WTC11 (cell line): Measurements from ENCODE around the gene JAML. TPM values are rescaled to one million over a fixed set of nuclear protein-coding genes. Genes with fewer than 3 reads are reported as not detected.

Experiments
- ATAC-seq: fragments of 200-7000 bp; cut with Tn5 transposase; 2 replicates; pipeline ENCODE4 v1.10.0; 2021; ENCODE audit warnings: mild to moderate bottlenecking, moderate library complexity
- CTCF ChIA-PET: fragments of 300-600 bp; sonication (Branson Sonifier 250); formaldehyde crosslinking; loops from one replicate; lab custom pipeline; 2021; ENCODE audit warnings: antibody characterized with exemption; lab: Charles Lee
- POLR2A ChIA-PET: fragments of 350-600 bp; sonication (Branson Sonifier 250); formaldehyde crosslinking; loops from one replicate; lab custom pipeline; 2021; ENCODE audit warnings: antibody characterized with exemption; lab: Charles Lee
- DNase-seq: peaks from one replicate; pipeline ENCODE4 v3.0.0; 2021; ENCODE audit warnings: low spot score
- H3K27ac Mint-ChIP-seq: 2 replicates; pipeline ENCODE4 v1.8.0; 2021; ENCODE audit warnings: mixed read lengths
- H3K27me3 Mint-ChIP-seq: 2 replicates; pipeline ENCODE4 v1.8.0; 2021; ENCODE audit warnings: low read depth, mild to moderate bottlenecking, moderate library complexity, mixed read lengths
- H3K36me3 Mint-ChIP-seq: 2 replicates; pipeline ENCODE4 v1.8.0; 2021; ENCODE audit warnings: mixed read lengths
- H3K4me1 Mint-ChIP-seq: 2 replicates; pipeline ENCODE4 v1.8.0; 2022; ENCODE audit warnings: mixed read lengths
- H3K4me3 Mint-ChIP-seq: 2 replicates; pipeline ENCODE4 v1.8.0; 2021; ENCODE audit warnings: mild to moderate bottlenecking, moderate library complexity, mixed read lengths
- H3K9me3 Mint-ChIP-seq: 2 replicates; pipeline ENCODE4 v1.8.0; 2021; ENCODE audit warnings: mixed read lengths
- CREM ChIP-seq: sonication (generic); formaldehyde crosslinking; IDR thresholded peaks from 2 replicates; pipeline ENCODE4 v1.8.1; 2022; ENCODE audit warnings: mild to moderate bottlenecking, missing genetic modification reagents, moderate library complexity
- EMX1 ChIP-seq: fragments of 250-450 bp; sonication (Bioruptor Pico); IDR thresholded peaks from 2 replicates; pipeline ENCODE4 v1.8.0; 2021; ENCODE audit warnings: mild to moderate bottlenecking
- GABPB1 ChIP-seq: sonication (generic); formaldehyde crosslinking; IDR thresholded peaks from 2 replicates; pipeline ENCODE4 v1.8.1; 2023; ENCODE audit warnings: mild to moderate bottlenecking, missing genetic modification reagents
- GRHL2 ChIP-seq: fragments of 250-450 bp; sonication (Bioruptor Pico); IDR thresholded peaks from 2 replicates; pipeline ENCODE4 v1.8.0; 2022; ENCODE audit warnings: mild to moderate bottlenecking, moderate library complexity; ENCODE audit not compliant: insufficient replicate concordance, severe bottlenecking
- GTF2I ChIP-seq: fragments of 250-450 bp; sonication (Bioruptor Pico); conservative IDR thresholded peaks from 2 replicates; pipeline ENCODE4 v1.4.0; 2021; ENCODE audit warnings: mild to moderate bottlenecking
- HMGA2 ChIP-seq: fragments of 250-450 bp; sonication (Bioruptor Pico); IDR thresholded peaks from 2 replicates; pipeline ENCODE4 v1.4.0; 2021; ENCODE audit warnings: mild to moderate bottlenecking, moderate library complexity
- MYBL2 ChIP-seq: sonication (generic); formaldehyde crosslinking; IDR thresholded peaks from 2 replicates; pipeline ENCODE4 v1.8.1; 2023; ENCODE audit warnings: mild to moderate bottlenecking, moderate library complexity, missing genetic modification reagents
- NR1H2 ChIP-seq: sonication (generic); formaldehyde crosslinking; IDR thresholded peaks from 2 replicates; pipeline ENCODE4 v1.9.0; 2021; ENCODE audit warnings: mild to moderate bottlenecking, moderate library complexity, missing genetic modification reagents
- OVOL2 ChIP-seq: fragments of 250-450 bp; sonication (Bioruptor Pico); IDR thresholded peaks from 2 replicates; pipeline ENCODE4 v1.9.0; 2021; ENCODE audit warnings: mild to moderate bottlenecking, borderline replicate concordance
- PRRX2 ChIP-seq: fragments of 250-450 bp; sonication (Bioruptor Pico); IDR thresholded peaks from 2 replicates; pipeline ENCODE4 v1.8.0; 2021; ENCODE audit warnings: mild to moderate bottlenecking
- SMAD3 ChIP-seq: sonication (generic); formaldehyde crosslinking; IDR thresholded peaks from 2 replicates; pipeline ENCODE4 v1.8.0; 2022; ENCODE audit warnings: missing genetic modification reagents, mild to moderate bottlenecking, borderline replicate concordance
- ZNF396 ChIP-seq: fragments of 250-450 bp; sonication (Bioruptor Pico); IDR thresholded peaks from 2 replicates; pipeline ENCODE4 v1.8.0; 2021; ENCODE audit warnings: mild to moderate bottlenecking, moderate library complexity, borderline replicate concordance
- total RNA-seq: library from RNA; stranded (reverse); gene quantifications from 3 replicates; pipeline ENCODE4 v1.2.3, GENCODE V29; 2021
- TF ChIP-seq, protein P1 (sequence below): sonication (generic); formaldehyde crosslinking; IDR thresholded peaks from 2 replicates; pipeline ENCODE4 v1.8.0; 2022; ENCODE audit warnings: missing genetic modification reagents
- TF ChIP-seq, protein P2 (sequence below): fragments of 250-450 bp; sonication (Bioruptor Pico); IDR thresholded peaks from 2 replicates; pipeline ENCODE4 v1.9.0; 2021; ENCODE audit warnings: mild to moderate bottlenecking, borderline replicate concordance
- TF ChIP-seq, protein P3 (sequence below): sonication (generic); formaldehyde crosslinking; IDR thresholded peaks from 2 replicates; pipeline ENCODE4 v1.8.1; 2022; ENCODE audit warnings: mild to moderate bottlenecking, moderate library complexity, missing genetic modification reagents
- TF ChIP-seq, protein P4 (sequence below): sonication (generic); formaldehyde crosslinking; IDR thresholded peaks from 2 replicates; pipeline ENCODE4 v1.8.1; 2022; ENCODE audit warnings: missing genetic modification reagents, borderline replicate concordance
- TF ChIP-seq, protein P5 (sequence below): sonication (generic); formaldehyde crosslinking; IDR thresholded peaks from 2 replicates; pipeline ENCODE4 v1.8.0; 2022; ENCODE audit warnings: mild to moderate bottlenecking, missing genetic modification reagents
- TF ChIP-seq, protein P6 (sequence below): sonication (generic); formaldehyde crosslinking; IDR thresholded peaks from 2 replicates; pipeline ENCODE4 v1.8.1; 2023; ENCODE audit warnings: mild to moderate bottlenecking, moderate library complexity, missing genetic modification reagents
- TF ChIP-seq, protein P7 (sequence below): sonication (generic); formaldehyde crosslinking; IDR thresholded peaks from 2 replicates; pipeline ENCODE4 v1.8.1; 2023; ENCODE audit warnings: mild to moderate bottlenecking, missing genetic modification reagents
- TF ChIP-seq, protein P8 (sequence below): sonication (generic); formaldehyde crosslinking; IDR thresholded peaks from 2 replicates; pipeline ENCODE4 v1.8.1; 2022; ENCODE audit warnings: low read depth, mild to moderate bottlenecking, moderate library complexity, missing genetic modification reagents, borderline replicate concordance

The JAML gene
- total RNA-seq, 1 experiment from 2014 or later: 0.24 TPM

DNA sequence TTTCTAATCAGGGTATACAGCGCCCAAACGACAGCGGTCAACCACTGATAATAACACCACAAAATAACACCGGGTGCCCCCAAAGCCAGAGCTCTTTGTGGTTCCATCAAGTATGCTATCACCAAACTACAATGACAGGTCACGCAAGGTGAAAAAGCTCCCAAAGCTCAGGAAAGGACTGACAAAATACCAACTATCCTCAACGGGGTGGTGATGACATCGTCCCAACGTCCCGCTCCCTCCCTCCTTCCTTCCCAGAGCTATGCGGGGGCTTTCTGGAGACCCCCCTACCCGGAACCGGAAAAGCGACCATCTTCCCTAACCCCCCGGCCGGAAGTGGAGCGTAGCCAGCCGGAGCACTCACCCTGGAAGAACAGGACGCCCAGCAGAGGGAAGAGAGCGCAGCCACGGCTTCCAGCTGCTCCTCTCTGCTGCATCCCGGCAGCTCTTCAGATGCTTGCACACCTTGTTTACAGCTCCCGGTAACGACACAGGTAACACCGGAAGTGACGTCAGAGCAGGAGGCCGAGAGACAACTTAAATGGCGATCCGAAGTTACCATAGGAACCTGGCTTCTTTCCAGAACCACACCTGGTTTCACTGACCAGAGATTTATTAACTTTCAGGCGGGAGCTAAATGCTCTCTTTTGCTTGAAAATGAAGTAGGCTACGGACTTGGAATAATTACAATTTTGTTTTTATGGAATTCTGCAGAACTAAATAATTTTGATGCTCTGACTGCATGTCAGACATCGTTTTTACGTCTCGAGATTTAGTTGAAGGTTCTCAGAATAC lies 27.2 kb upstream of the JAML start, which contains the start of gene MPZL3 (continued):
- TF ChIP-seq, protein P1, sequence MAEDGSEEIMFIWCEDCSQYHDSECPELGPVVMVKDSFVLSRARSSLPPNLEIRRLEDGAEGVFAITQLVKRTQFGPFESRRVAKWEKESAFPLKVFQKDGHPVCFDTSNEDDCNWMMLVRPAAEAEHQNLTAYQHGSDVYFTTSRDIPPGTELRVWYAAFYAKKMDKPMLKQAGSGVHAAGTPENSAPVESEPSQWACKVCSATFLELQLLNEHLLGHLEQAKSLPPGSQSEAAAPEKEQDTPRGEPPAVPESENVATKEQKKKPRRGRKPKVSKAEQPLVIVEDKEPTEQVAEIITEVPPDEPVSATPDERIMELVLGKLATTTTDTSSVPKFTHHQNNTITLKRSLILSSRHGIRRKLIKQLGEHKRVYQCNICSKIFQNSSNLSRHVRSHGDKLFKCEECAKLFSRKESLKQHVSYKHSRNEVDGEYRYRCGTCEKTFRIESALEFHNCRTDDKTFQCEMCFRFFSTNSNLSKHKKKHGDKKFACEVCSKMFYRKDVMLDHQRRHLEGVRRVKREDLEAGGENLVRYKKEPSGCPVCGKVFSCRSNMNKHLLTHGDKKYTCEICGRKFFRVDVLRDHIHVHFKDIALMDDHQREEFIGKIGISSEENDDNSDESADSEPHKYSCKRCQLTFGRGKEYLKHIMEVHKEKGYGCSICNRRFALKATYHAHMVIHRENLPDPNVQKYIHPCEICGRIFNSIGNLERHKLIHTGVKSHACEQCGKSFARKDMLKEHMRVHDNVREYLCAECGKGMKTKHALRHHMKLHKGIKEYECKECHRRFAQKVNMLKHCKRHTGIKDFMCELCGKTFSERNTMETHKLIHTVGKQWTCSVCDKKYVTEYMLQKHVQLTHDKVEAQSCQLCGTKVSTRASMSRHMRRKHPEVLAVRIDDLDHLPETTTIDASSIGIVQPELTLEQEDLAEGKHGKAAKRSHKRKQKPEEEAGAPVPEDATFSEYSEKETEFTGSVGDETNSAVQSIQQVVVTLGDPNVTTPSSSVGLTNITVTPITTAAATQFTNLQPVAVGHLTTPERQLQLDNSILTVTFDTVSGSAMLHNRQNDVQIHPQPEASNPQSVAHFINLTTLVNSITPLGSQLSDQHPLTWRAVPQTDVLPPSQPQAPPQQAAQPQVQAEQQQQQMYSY (CRISPR knock-in tag): no peak
- peak; percentile 92 for TF ChIP-seq CREM (CRISPR knock-in tag)
- TF ChIP-seq PRRX2 (CRISPR knock-in tag): no peak
- no peak for TF ChIP-seq SMAD3 (CRISPR knock-in tag)
- TF ChIP-seq, protein P2, sequence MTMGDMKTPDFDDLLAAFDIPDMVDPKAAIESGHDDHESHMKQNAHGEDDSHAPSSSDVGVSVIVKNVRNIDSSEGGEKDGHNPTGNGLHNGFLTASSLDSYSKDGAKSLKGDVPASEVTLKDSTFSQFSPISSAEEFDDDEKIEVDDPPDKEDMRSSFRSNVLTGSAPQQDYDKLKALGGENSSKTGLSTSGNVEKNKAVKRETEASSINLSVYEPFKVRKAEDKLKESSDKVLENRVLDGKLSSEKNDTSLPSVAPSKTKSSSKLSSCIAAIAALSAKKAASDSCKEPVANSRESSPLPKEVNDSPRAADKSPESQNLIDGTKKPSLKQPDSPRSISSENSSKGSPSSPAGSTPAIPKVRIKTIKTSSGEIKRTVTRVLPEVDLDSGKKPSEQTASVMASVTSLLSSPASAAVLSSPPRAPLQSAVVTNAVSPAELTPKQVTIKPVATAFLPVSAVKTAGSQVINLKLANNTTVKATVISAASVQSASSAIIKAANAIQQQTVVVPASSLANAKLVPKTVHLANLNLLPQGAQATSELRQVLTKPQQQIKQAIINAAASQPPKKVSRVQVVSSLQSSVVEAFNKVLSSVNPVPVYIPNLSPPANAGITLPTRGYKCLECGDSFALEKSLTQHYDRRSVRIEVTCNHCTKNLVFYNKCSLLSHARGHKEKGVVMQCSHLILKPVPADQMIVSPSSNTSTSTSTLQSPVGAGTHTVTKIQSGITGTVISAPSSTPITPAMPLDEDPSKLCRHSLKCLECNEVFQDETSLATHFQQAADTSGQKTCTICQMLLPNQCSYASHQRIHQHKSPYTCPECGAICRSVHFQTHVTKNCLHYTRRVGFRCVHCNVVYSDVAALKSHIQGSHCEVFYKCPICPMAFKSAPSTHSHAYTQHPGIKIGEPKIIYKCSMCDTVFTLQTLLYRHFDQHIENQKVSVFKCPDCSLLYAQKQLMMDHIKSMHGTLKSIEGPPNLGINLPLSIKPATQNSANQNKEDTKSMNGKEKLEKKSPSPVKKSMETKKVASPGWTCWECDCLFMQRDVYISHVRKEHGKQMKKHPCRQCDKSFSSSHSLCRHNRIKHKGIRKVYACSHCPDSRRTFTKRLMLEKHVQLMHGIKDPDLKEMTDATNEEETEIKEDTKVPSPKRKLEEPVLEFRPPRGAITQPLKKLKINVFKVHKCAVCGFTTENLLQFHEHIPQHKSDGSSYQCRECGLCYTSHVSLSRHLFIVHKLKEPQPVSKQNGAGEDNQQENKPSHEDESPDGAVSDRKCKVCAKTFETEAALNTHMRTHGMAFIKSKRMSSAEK (CRISPR knock-in tag): 0 out of 2 replicates have a peak, but pooled peaks have one; percentile 29
- TF ChIP-seq OVOL2: no peak
- TF ChIP-seq EMX1: no peak
- TF ChIP-seq, protein P3, sequence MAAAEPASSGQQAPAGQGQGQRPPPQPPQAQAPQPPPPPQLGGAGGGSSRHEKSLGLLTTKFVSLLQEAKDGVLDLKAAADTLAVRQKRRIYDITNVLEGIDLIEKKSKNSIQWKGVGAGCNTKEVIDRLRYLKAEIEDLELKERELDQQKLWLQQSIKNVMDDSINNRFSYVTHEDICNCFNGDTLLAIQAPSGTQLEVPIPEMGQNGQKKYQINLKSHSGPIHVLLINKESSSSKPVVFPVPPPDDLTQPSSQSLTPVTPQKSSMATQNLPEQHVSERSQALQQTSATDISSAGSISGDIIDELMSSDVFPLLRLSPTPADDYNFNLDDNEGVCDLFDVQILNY (CRISPR knock-in tag): no peak

DNA sequence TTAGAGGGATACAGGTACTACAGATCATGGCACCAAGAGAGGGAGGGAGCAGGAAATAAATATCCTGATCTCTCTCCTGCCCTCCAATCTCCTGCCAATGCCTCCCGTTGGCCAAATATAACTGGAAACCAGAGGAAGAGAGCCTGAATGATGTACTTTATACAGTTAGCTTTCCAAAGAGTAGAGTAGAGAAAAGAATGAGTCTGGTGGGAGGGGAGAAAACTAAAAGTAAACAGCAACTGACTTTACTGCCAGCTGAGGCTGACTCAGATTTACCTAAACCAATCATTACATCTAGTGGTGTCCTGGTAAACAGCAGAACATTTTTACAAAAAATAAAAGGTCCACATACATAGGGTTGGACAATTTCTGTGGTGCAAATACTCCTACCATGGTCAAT lies 22.2 kb upstream of the JAML start:
- CTCF ChIA-PET: no interaction called here
- ATAC-seq (no peak), DNase-seq (no peak)
- H3K9me3 Mint-ChIP-seq: no peaks in the 10 kb centered on the region; the same call in 1 of the 2 replicates
- POLR2A ChIA-PET: no interaction called here
- H3K27ac Mint-ChIP-seq: no peak overlapping the region
- H3K36me3 Mint-ChIP-seq: no peaks in the 10 kb centered on the region
- H3K4me1 Mint-ChIP-seq: peaks cover 16% of the 10 kb centered on the region
- H3K4me3 Mint-ChIP-seq: no peak overlapping the region
- peaks cover 69% of the 10 kb centered on the region for H3K27me3 Mint-ChIP-seq
- TF ChIP-seq GTF2I (CRISPR knock-in tag) (no peak), GRHL2 (CRISPR knock-in tag) (no peak), ZNF396 (CRISPR knock-in tag) (no peak), NR1H2 (no peak), PRRX2 (CRISPR knock-in tag) (no peak), MYBL2 (CRISPR knock-in tag) (no peak), GABPB1 (CRISPR knock-in tag) (no peak), HMGA2 (CRISPR knock-in tag) (no peak)
- TF ChIP-seq, protein P4, sequence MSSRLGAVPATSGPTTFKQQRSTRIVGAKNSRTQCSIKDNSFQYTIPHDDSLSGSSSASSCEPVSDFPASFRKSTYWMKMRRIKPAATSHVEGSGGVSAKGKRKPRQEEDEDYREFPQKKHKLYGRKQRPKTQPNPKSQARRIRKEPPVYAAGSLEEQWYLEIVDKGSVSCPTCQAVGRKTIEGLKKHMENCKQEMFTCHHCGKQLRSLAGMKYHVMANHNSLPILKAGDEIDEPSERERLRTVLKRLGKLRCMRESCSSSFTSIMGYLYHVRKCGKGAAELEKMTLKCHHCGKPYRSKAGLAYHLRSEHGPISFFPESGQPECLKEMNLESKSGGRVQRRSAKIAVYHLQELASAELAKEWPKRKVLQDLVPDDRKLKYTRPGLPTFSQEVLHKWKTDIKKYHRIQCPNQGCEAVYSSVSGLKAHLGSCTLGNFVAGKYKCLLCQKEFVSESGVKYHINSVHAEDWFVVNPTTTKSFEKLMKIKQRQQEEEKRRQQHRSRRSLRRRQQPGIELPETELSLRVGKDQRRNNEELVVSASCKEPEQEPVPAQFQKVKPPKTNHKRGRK (CRISPR knock-in tag): no peak
- TF ChIP-seq, protein P5, sequence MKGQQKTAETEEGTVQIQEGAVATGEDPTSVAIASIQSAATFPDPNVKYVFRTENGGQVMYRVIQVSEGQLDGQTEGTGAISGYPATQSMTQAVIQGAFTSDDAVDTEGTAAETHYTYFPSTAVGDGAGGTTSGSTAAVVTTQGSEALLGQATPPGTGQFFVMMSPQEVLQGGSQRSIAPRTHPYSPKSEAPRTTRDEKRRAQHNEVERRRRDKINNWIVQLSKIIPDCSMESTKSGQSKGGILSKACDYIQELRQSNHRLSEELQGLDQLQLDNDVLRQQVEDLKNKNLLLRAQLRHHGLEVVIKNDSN (CRISPR knock-in tag): no peak
- TF ChIP-seq, protein P6, sequence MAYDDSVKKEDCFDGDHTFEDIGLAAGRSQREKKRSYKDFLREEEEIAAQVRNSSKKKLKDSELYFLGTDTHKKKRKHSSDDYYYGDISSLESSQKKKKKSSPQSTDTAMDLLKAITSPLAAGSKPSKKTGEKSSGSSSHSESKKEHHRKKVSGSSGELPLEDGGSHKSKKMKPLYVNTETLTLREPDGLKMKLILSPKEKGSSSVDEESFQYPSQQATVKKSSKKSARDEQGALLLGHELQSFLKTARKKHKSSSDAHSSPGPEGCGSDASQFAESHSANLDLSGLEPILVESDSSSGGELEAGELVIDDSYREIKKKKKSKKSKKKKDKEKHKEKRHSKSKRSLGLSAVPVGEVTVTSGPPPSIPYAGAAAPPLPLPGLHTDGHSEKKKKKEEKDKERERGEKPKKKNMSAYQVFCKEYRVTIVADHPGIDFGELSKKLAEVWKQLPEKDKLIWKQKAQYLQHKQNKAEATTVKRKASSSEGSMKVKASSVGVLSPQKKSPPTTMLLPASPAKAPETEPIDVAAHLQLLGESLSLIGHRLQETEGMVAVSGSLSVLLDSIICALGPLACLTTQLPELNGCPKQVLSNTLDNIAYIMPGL (CRISPR knock-in tag): no peak
- TF ChIP-seq, protein P7, sequence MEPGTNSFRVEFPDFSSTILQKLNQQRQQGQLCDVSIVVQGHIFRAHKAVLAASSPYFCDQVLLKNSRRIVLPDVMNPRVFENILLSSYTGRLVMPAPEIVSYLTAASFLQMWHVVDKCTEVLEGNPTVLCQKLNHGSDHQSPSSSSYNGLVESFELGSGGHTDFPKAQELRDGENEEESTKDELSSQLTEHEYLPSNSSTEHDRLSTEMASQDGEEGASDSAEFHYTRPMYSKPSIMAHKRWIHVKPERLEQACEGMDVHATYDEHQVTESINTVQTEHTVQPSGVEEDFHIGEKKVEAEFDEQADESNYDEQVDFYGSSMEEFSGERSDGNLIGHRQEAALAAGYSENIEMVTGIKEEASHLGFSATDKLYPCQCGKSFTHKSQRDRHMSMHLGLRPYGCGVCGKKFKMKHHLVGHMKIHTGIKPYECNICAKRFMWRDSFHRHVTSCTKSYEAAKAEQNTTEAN: no peak
- TF ChIP-seq, protein P8, sequence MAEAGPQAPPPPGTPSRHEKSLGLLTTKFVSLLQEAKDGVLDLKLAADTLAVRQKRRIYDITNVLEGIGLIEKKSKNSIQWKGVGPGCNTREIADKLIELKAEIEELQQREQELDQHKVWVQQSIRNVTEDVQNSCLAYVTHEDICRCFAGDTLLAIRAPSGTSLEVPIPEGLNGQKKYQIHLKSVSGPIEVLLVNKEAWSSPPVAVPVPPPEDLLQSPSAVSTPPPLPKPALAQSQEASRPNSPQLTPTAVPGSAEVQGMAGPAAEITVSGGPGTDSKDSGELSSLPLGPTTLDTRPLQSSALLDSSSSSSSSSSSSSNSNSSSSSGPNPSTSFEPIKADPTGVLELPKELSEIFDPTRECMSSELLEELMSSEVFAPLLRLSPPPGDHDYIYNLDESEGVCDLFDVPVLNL (CRISPR knock-in tag): no peak
